Activated T-helper 17 cell treated with anti-CD3 and anti-CD28 coated beads, Interleukin-2, amount 50 U/mL, for 72 hours (primary cell): ENCODE measurements around the gene COL18A1. TPM values are rescaled to one million over a fixed set of nuclear protein-coding genes. Genes with fewer than 3 reads are reported as not detected.
"Not testable (repeated sequence)": the region's sequence is repeated elsewhere in the genome, so short reads cannot be mapped to it uniquely, and the experiment has no call there.

Experiments used
- ATAC-seq: fragments of 150-1000 bp; cut with Tn5 transposase; replicated peaks from 2 replicates; pipeline ENCODE4 v1.10.0; 2021; ENCODE audit warnings: mild to moderate bottlenecking, moderate library complexity
- H3K27ac Mint-ChIP-seq: one replicate; pipeline ENCODE4 v1.8.0; 2022; ENCODE audit warnings: mixed read lengths
- H3K27me3 Mint-ChIP-seq: one replicate; pipeline ENCODE4 v1.8.0; 2022; ENCODE audit warnings: mixed read lengths
- H3K36me3 Mint-ChIP-seq: one replicate; pipeline ENCODE4 v1.8.0; 2022; ENCODE audit warnings: low read depth, mild to moderate bottlenecking, mixed read lengths
- H3K4me1 Mint-ChIP-seq: one replicate; pipeline ENCODE4 v1.8.0; 2022; ENCODE audit warnings: mixed read lengths
- H3K4me3 Mint-ChIP-seq: one replicate; pipeline ENCODE4 v1.8.0; 2022; ENCODE audit warnings: mild to moderate bottlenecking, mixed read lengths
- H3K9me3 Mint-ChIP-seq: one replicate; pipeline ENCODE4 v1.8.0; 2022; ENCODE audit warnings: mixed read lengths
- total RNA-seq, 2 donors: library from RNA; stranded (reverse); gene quantifications; one replicate each; pipeline ENCODE4 v1.2.3, GENCODE V29; 2022

Gene COL18A1
- total RNA-seq, 2 donors from 2014 or later = 3.2 to 3.9 TPM

- no peaks in the 10 kb centered on the region for H3K9me3 Mint-ChIP-seq
- no peak overlapping the region for H3K4me3 Mint-ChIP-seq
- no peaks in the 10 kb centered on the region for H3K36me3 Mint-ChIP-seq
- H3K4me1 Mint-ChIP-seq = no peaks in the 10 kb centered on the region
- no peak for ATAC-seq
- H3K27ac Mint-ChIP-seq = no peak overlapping the region
- no peaks in the 10 kb centered on the region for H3K27me3 Mint-ChIP-seq
These were observed 89.3 kb downstream of the COL18A1 start for GRCh38 chr21:45494135-45494850.

GRCh38 chr21:45494851-45495680 lies 90.1 kb downstream of the COL18A1 start:
- no peak for ATAC-seq
- no peak overlapping the region for H3K27ac Mint-ChIP-seq
- H3K36me3 Mint-ChIP-seq = no peaks in the 10 kb centered on the region
- H3K4me3 Mint-ChIP-seq = no peak overlapping the region
- no peaks in the 10 kb centered on the region for H3K27me3 Mint-ChIP-seq
- H3K4me1 Mint-ChIP-seq = peaks cover 5% of the 10 kb centered on the region
- H3K9me3 Mint-ChIP-seq = no peaks in the 10 kb centered on the region

GRCh38 chr21:45496151-45496967 lies 91.4 kb downstream of the COL18A1 start:
- H3K4me3 Mint-ChIP-seq = no peak overlapping the region
- peaks cover 5% of the 10 kb centered on the region for H3K4me1 Mint-ChIP-seq
- H3K9me3 Mint-ChIP-seq = no peaks in the 10 kb centered on the region
- H3K27me3 Mint-ChIP-seq = no peaks in the 10 kb centered on the region
- no peak overlapping the region for H3K27ac Mint-ChIP-seq
- ATAC-seq = no peak
- H3K36me3 Mint-ChIP-seq = no peaks in the 10 kb centered on the region

GRCh38 chr21:45496968-45497845 lies 92.2 kb downstream of the COL18A1 start:
- no peak for ATAC-seq
- no peaks in the 10 kb centered on the region for H3K9me3 Mint-ChIP-seq
- no peak overlapping the region for H3K27ac Mint-ChIP-seq
- H3K27me3 Mint-ChIP-seq = no peaks in the 10 kb centered on the region
- no peaks in the 10 kb centered on the region for H3K36me3 Mint-ChIP-seq
- no peak overlapping the region for H3K4me3 Mint-ChIP-seq
- peaks cover 5% of the 10 kb centered on the region for H3K4me1 Mint-ChIP-seq

- H3K27ac Mint-ChIP-seq = no peak overlapping the region
- no peak for ATAC-seq
- H3K4me3 Mint-ChIP-seq = no peak overlapping the region
- peaks cover 5% of the 10 kb centered on the region for H3K36me3 Mint-ChIP-seq
- no peaks in the 10 kb centered on the region for H3K9me3 Mint-ChIP-seq
- H3K4me1 Mint-ChIP-seq = peaks cover 5% of the 10 kb centered on the region
- no peaks in the 10 kb centered on the region for H3K27me3 Mint-ChIP-seq
These were observed 93.1 kb downstream of the COL18A1 start for GRCh38 chr21:45497846-45498645.

- Mint-ChIP-seq H3K4me1 (peaks cover 5% of the 10 kb centered on the region), H3K9me3 (no peaks in the 10 kb centered on the region)
These were observed 93.7 kb downstream of the COL18A1 start for GRCh38 chr21:45498646-45499000.

GRCh38 chr21:45499201-45499750 lies 94.3 kb downstream of the COL18A1 start:
- H3K27ac Mint-ChIP-seq = peak overlapping the region; percentile 33
- peaks cover 5% of the 10 kb centered on the region for H3K36me3 Mint-ChIP-seq
- ATAC-seq = no peak
- H3K4me1 Mint-ChIP-seq = peaks cover 5% of the 10 kb centered on the region
- H3K27me3 Mint-ChIP-seq = no peaks in the 10 kb centered on the region
- no peaks in the 10 kb centered on the region for H3K9me3 Mint-ChIP-seq
- H3K4me3 Mint-ChIP-seq = no peak overlapping the region

More at GRCh38 chr21:45498646-45499000, 93.7 kb downstream of the COL18A1 start:
- no peaks in the 10 kb centered on the region for H3K27me3 Mint-ChIP-seq
- H3K36me3 Mint-ChIP-seq = peaks cover 5% of the 10 kb centered on the region
- peak overlapping the region; percentile 33 for H3K27ac Mint-ChIP-seq
- no peak for ATAC-seq
- no peak overlapping the region for H3K4me3 Mint-ChIP-seq

GRCh38 chr21:45499970-45500577 lies 95.1 kb downstream of the COL18A1 start:
- no peaks in the 10 kb centered on the region for H3K27me3 Mint-ChIP-seq
- H3K9me3 Mint-ChIP-seq = no peaks in the 10 kb centered on the region
- peaks cover 5% of the 10 kb centered on the region for H3K36me3 Mint-ChIP-seq
- H3K27ac Mint-ChIP-seq = peak overlapping the region; percentile 62
- H3K4me1 Mint-ChIP-seq = peaks cover 5% of the 10 kb centered on the region
- ATAC-seq = no peak
- H3K4me3 Mint-ChIP-seq = no peak overlapping the region

GRCh38 chr21:45501081-45502005 lies 96.4 kb downstream of the COL18A1 start:
- peak; percentile 44 for ATAC-seq

GRCh38 chr21:45502006-45502345 lies 97.0 kb downstream of the COL18A1 start:
- H3K9me3 Mint-ChIP-seq = no peaks in the 10 kb centered on the region
- H3K27me3 Mint-ChIP-seq = no peaks in the 10 kb centered on the region
- peaks cover 5% of the 10 kb centered on the region for H3K4me1 Mint-ChIP-seq
- no peak overlapping the region for H3K4me3 Mint-ChIP-seq
- peaks cover 5% of the 10 kb centered on the region for H3K36me3 Mint-ChIP-seq
- ATAC-seq = no peak
- H3K27ac Mint-ChIP-seq = peak overlapping the region; percentile 40

More at GRCh38 chr21:45501081-45502005, 96.4 kb downstream of the COL18A1 start:
- not testable (repeated sequence) for H3K4me1 Mint-ChIP-seq, H3K4me3 Mint-ChIP-seq, H3K36me3 Mint-ChIP-seq, H3K27me3 Mint-ChIP-seq, H3K9me3 Mint-ChIP-seq, H3K27ac Mint-ChIP-seq

- H3K27me3 Mint-ChIP-seq = no peaks in the 10 kb centered on the region
- H3K4me3 Mint-ChIP-seq = peak overlapping the region; percentile 55
- peak; percentile 45 for ATAC-seq
- H3K27ac Mint-ChIP-seq = peak overlapping the region; percentile 40
- peaks cover 5% of the 10 kb centered on the region for H3K36me3 Mint-ChIP-seq
- H3K4me1 Mint-ChIP-seq = peaks cover 5% of the 10 kb centered on the region
- no peaks in the 10 kb centered on the region for H3K9me3 Mint-ChIP-seq
These were observed 97.6 kb downstream of the COL18A1 start for GRCh38 chr21:45502600-45502999.

GRCh38 chr21:45503226-45503625 lies 98.3 kb downstream of the COL18A1 start:
- H3K36me3 Mint-ChIP-seq, H3K27ac Mint-ChIP-seq, H3K9me3 Mint-ChIP-seq: not testable (repeated sequence)

More at GRCh38 chr21:45503226-45503625, 98.3 kb downstream of the COL18A1 start:
- not testable (repeated sequence) for H3K27me3 Mint-ChIP-seq, ATAC-seq, H3K4me1 Mint-ChIP-seq
- peak overlapping the region; percentile 55 for H3K4me3 Mint-ChIP-seq
